Neutrophil (primary cell): ENCODE results near the gene TRPM2.

ENCODE experiments used
- H3K27ac ChIP-seq: fragments of 200-600 bp; sonication (generic); 2 replicates; pipeline ENCODE4 v1.5.1; 2016; ENCODE audit warnings: mild to moderate bottlenecking, moderate library complexity
- H3K27me3 ChIP-seq: fragments of 200-600 bp; sonication (generic); 2 replicates; pipeline ENCODE4 v1.6.0; 2016; ENCODE audit warnings: mild to moderate bottlenecking
- H3K36me3 ChIP-seq: fragments of 200-600 bp; sonication (generic); 2 replicates; pipeline ENCODE4 v1.5.1; 2017
- H3K4me1 ChIP-seq, 2 experiments: fragments of 200-600 bp in 1 of 2; sonication (generic) in 1 of 2; 1 replicate in 1 of 2; 2 replicates in 1 of 2; pipeline versions ENCODE4 v1.5.1 to v1.6.1; 2013 to 2016; ENCODE audit warnings: low read depth in 1 of 2, low read length in 1 of 2, mild to moderate bottlenecking in 1 of 2, moderate library complexity in 1 of 2; ENCODE audit not compliant: control insufficient read depth in 1 of 2, insufficient read depth in 1 of 2
- H3K4me3 ChIP-seq, 2 experiments: fragments of 200-600 bp in 1 of 2; sonication (generic) in 1 of 2; 1 replicate in 1 of 2; 2 replicates in 1 of 2; pipeline ENCODE4 v1.5.1; 2013 to 2016; ENCODE audit warnings: low read depth in 1 of 2, low read length in 1 of 2, mild to moderate bottlenecking in 1 of 2, moderate library complexity in 1 of 2
- H3K9me3 ChIP-seq: fragments of 200-600 bp; sonication (generic); 2 replicates; pipeline ENCODE4 v1.5.1; 2016
- CTCF ChIP-seq: fragments of 200-600 bp; sonication (generic); IDR thresholded peaks from 2 replicates; pipeline ENCODE4 v1.5.1; 2016; ENCODE audit warnings: antibody characterized with exemption

TRPM2 gene

GRCh38 chr21:44318489-44319285, 34.7 kb upstream of the TRPM2 start:
- Histone ChIP-seq H3K4me3 (no peak overlapping the region), H3K27me3 (no peaks in the 10 kb centered on the region), H3K27ac (no peak overlapping the region), H3K4me1 (no peaks in the 10 kb centered on the region), H3K36me3 (peaks cover 98% of the 10 kb centered on the region), H3K9me3 (no peaks in the 10 kb centered on the region)
- TF ChIP-seq CTCF = no peak

GRCh38 chr21:44319407-44320065, 33.9 kb upstream of the TRPM2 start:
- H3K27ac ChIP-seq = no peak overlapping the region
- no peak overlapping the region for H3K4me3 ChIP-seq
- peaks cover 98% of the 10 kb centered on the region for H3K36me3 ChIP-seq
- no peaks in the 10 kb centered on the region for H3K4me1 ChIP-seq
- no peaks in the 10 kb centered on the region for H3K27me3 ChIP-seq
- TF ChIP-seq CTCF = no peak
- H3K9me3 ChIP-seq = no peaks in the 10 kb centered on the region

- TF ChIP-seq CTCF = no peak
- H3K4me1 ChIP-seq = no peaks in the 10 kb centered on the region
- H3K4me3 ChIP-seq = no peak overlapping the region
- H3K9me3 ChIP-seq = no peaks in the 10 kb centered on the region
- no peaks in the 10 kb centered on the region for H3K27me3 ChIP-seq
- no peak overlapping the region for H3K27ac ChIP-seq
- peaks cover 99% of the 10 kb centered on the region for H3K36me3 ChIP-seq
These were observed 32.6 kb upstream of the TRPM2 start for GRCh38 chr21:44320847-44321246.

GRCh38 chr21:44321846-44322450, 31.5 kb upstream of the TRPM2 start:
- H3K27ac ChIP-seq = no peak overlapping the region
- TF ChIP-seq CTCF = no peak
- H3K9me3 ChIP-seq = no peaks in the 10 kb centered on the region
- H3K27me3 ChIP-seq = no peaks in the 10 kb centered on the region
- H3K36me3 ChIP-seq = peaks cover 99% of the 10 kb centered on the region
- no peaks in the 10 kb centered on the region for H3K4me1 ChIP-seq
- H3K4me3 ChIP-seq = no peak overlapping the region

GRCh38 chr21:44322621-44323325, 30.6 kb upstream of the TRPM2 start:
- no peak overlapping the region for H3K4me3 ChIP-seq
- peaks cover 8% of the 10 kb centered on the region in 2 experiments for H3K4me1 ChIP-seq
- H3K27me3 ChIP-seq = no peaks in the 10 kb centered on the region
- H3K9me3 ChIP-seq = no peaks in the 10 kb centered on the region
- peaks cover 99% of the 10 kb centered on the region for H3K36me3 ChIP-seq
- no peak for TF ChIP-seq CTCF
- no peak overlapping the region for H3K27ac ChIP-seq
